Middle frontal gyrus (tissue), 1 donor: ENCODE data around the gene NKAIN1.

Experiments used
- DNase-seq: peaks from one replicate; pipeline ENCODE4 v3.0.0-alpha.2; 2015; ENCODE audit warnings: low spot score; ENCODE audit errors: extremely low spot score

Gene NKAIN1

DNA sequence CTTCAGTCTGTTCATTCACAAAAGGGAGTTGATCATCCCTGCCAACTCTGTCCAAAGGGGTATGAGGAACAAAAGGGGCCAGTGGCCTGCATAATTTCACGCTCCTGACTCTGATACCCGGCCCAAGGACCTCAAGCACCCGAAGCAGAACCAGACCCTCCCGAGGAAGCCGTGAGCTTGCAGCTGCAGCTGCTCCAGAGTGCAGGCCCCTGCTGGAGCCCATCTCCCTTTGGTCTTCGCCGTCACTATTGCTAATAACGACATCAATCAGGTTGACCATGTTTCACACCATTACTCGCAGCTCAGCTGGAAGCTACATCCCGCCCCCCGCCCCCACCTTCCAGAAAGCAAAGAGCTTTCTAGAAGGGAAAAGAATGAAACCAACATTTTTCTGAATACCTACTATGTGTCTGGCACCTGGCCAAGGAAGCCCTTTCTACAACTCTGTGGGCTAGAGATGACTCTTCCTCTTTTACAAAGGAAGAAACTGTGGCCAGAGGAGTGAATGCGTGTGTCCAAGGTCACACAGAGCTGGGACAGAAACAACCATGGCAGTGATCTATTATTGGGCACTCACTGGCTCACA, 5.5 kb downstream of the NKAIN1 start:
- DNase-seq, result no peak

DNA sequence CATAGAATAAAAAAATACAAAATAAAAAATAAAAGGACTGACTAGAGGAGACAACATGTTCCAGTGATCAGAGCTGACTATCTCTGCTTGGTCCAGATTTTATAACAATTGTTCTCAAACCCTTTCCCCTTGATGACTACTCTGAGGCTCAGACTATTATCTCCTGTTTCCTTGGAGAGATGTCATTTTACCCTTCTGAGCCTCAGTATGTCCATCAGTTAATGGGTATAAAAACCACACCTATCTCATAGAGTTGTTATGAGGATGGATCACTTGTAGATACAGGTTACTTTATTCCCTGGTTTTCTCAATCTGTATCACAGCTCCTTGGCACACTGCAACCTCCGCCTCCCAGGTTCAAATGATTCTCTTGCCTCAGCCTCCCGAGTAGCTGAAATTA, 7.0 kb downstream of the NKAIN1 start:
- no peak for DNase-seq

DNA sequence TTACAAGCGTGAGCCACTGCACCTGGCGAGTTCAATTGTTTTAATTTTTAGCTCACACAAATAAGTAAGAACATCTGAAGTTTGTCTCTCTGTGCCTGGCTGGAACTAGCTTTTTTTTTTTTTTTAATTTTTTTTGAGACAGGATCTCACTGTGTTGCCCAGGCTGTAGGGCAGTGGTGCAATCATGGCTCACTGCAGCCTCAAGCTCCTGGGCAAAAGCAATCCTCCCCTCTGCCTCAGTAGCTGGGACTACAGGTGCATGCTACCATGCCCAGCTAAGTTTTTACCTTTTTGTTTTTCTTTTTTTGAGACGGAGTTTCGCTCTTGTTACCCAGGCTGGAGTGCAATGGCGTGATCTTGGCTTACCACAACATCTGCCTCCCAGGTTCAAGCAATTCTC, 7.9 kb downstream of the NKAIN1 start:
- DNase-seq, result no peak

DNA sequence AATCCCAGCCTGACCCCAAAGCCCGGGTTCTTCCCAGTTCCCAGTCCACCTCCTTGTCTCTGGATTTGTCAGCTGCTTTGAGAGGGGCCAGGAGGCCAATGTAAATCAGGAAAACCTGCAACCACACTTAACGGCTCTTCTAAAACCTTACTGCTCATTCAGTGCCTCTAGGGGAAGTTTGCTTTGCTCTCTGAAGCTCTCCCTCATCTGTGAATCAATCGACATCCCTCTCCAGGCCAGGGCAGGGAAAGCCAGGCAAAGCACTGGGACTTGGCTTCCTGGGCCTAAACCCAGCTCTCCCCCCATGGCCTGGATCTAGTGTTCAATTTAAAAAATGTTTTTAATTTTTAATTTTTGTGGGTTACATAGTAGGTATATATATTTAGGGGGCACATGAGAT, 9.3 kb downstream of the NKAIN1 start:
- DNase-seq, result no peak

DNA sequence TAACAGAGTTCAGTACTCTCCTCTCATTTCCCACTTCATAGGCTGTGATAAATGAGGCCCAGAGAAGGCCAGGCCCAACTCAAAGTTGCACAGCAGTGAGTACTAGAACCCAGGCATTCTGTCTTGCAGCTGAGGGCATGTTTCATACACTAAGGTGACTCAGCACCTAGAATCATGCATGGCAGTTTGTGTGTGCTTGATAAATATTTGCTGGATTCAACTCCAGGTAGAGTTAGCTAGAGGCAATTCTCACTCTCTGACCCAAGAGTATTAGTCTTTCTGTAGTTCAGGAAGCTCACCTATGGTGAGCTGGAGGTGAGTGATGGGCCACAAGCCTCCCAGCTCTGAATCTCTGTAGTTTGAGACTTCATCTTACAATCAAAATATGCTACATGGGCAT, 10.7 kb downstream of the NKAIN1 start:
- no peak for DNase-seq

DNA sequence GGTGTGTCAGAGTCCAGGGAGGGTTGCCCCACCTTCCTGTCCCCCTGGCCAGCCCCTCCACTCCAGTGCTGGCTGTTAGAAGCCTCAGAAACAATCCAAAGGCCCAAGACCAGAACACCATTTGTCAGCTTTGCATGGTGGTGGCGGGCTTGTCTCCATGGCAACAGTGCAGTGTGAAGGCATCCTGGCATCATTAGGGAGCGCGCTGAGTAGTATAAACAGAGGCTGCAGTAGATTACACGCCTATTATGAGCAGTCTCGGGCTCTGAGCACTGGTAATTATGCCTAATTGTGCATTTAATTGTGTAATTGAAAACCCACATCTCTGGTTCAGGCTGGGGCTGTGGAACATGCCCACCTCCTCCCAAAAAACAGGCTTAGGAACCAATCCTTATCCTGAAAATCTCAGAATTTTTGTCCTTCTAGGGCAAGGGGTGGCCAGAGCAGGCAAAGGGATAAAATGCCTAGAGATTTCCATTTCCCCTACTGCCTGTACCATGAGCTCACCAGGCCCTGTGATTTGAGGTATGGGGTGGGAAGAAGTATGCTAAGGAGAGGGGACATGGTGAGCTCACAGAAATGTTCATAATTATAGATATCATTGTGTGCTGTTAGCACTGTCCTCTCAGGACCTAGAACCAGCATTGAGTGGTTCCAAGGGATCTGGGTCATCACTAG, 11.7 kb downstream of the NKAIN1 start:
- peak; percentile 63 for DNase-seq

DNA sequence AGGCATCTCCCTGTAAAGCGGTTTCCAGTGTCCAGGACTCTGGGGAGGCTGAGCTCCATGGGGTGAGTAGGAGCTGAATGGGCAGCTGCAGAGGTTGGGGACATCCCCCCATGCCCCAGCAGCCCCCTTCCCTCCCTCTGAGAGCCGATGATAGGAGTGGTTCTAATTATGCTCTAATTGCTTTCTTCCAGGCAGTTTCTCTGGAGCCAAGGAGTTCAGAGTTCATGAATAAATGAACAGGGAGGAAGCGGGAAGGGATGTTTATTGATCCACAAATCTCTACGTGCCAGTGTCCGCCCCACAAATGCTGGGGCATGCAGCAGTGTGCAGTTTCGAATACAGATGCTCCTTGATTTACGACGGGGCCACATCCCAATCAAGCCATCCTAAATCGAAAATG, 15.6 kb downstream of the NKAIN1 start:
- no peak for DNase-seq

DNA sequence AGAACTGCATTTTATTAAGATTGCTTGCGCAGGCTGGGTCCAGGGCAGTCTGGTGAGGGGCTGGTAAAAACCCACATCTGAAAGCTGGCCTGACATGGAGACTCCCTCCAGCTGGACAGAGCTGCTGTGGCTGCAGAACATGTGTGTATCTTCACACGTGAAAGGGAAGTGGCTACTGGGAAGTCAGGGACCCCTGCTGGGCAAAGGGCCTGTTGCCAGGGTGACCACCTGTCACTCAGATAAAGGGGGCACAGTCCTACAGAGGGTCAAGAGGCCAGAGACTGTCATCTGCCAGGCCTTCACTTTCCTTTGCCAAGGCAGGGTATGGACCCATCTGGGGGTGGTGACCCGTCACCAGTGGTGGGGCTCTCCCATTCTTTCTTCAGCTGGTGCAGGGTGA, 17.5 kb downstream of the NKAIN1 start:
- no peak for DNase-seq

DNA sequence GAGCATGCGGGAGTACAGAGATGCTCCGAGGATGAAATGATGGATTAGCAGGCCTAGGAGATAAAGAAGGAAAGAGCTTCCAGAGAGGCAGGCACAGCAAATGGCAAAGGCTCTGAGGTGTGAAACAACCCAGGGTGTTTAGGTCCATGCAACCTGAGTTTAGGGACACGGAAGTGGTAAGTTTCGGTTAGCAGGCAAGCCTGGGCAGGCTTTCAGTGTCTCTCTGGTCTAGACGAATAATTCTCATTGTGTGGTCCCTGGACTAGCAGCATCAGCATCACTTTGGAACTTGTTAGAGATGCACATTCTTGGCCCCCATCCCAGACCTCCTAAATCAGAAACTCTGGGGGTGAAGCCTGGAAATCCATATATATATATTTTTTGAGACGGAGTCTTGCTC, 18.6 kb downstream of the NKAIN1 start:
- no peak for DNase-seq

DNA sequence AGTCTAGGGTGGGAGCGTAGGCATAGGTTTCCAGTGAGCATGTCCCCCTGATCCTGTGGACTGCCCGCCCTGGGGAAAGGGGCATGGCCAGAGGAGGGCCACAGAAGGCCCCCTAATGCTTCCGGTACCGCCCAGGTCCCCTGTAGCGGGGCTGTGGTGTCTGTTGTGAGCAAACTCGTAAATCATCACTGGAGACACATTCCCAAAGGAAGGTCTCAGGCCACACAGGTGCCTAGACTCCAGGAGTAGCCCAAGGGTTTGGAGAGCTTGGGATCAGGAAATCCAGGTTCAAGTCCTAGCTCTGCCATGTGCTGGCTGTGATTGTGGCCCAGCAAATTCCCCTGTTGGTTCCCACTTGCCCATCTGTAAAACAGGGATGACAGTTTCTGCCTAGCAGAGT, 20.2 kb downstream of the NKAIN1 start:
- DNase-seq, result no peak

DNA sequence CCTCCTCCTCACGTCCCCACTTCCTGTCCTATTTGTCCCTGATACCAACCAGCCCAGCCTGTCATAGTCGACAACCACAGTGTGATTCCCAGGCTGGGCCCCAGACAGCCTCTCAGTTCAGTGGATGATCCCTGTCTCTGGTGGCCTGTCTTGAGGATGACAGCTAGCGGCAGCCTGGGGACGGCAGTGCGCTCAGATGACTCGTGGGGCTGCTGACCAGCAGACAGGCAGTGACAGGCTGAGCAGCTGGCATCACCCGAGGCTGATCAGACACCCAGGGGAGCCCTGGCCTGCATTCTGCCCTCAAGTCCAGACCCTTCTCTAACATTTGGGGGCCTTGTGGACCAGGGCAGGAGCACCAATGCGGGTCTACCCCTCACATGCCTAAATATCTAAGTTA, 21.0 kb downstream of the NKAIN1 start:
- peak; percentile 39 for DNase-seq

DNA sequence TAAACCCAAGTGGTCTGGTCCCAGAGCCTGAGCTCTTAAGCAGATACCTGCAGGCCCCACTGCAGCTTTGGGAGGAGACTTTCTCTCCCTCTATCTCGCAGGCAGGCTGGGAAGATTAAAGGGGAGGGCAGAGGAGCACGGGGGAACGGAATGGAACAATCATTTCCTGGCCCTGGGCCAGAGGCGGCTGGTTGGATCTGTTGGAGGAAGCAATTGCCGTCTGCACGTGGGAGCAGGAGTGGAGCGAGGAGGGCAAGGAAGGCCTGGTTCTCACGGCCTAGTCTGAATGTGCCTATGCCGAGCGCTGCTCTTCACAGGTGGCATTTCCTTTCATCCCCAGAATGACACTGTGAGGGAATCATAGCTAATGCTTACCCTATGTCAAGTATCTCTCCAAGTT, 23.7 kb downstream of the NKAIN1 start:
- no peak for DNase-seq

DNA sequence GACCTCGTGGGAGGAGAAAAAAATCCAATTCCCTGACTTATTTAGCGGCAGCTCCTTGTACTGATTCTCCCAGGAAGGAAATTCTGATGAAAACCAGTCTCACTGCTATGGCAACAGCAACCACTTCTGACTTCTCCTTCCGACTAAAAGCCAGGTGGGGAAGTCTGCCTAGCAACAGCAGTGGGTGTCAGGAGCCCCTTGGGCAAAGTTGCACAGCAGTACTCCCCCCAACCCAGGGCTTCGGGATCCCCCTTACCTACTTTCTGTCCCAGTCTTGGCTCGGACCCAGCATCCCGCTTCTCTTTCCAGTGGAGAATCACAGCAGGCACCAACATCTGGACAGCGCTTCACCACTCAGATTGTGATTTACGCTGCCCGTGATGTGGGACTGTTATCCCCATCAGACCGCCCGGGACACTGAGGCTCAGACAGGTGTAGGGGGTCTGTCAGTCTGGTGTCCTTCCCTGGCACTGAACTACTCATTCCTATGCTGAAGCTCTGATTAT, 24.6 kb downstream of the NKAIN1 start:
- DNase-seq, result no peak

DNA sequence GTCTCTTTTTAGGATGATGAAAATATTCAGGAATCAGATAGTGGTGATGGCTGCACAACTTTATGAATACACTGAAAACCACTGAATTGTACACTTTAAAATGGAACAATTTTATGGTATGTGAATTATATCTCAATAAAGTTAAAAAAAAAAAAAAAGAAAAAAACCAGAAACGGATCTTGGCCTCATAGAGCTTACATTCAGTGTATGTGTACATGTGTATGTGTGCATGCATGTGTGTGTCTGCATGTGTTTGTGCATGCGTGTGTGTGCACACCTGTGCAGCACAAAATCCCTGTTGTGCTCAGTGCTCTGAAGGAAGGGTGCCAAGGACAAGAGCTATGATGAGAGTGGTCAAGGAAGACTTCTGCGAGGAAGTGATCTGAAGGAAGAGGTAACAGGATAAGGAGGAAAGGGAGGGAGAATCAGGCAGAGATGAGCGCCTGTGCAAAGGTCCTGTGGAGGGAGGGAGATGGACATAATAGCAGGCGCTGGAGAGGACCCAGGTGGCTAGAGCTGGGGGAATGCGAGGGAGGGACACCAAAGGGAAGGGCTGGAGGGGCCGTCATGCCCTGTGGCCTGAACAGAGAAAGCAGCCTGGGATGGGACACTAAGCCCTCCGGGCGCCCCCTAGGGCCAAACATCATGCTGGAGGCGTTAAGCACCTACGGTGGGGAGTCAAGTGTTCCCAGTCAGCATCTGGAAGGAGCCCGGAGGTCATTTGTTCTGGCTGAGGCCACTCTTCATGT, 25.2 kb downstream of the NKAIN1 start:
- DNase-seq, result no peak

DNA sequence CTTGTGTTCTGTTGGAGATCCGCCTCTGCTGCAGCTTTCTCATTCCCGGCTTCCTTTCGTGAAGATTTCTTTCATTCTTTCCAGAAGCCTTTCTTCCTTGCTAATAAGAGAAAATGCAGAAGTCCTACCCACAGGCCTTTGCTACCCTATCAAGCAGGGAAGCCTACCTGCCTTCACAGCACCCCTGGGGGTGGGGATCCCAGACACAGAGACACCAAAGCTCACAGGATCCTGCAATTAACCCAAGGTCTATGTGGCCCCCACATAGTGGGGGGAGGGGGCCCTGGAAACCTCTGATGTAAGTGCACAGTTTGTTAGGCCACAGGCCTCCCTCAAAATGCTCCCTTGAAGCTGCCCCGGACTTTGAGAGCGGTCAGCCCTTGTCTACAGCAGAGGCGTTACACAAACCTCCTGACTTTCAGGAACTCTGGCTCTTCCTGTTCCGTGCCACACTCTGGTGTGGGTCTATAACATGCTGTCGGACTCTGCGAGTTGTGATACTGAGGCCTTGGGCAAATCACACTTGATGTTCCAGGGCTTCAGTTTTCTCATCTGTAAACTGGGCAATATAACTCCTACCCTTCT, 31.2 kb downstream of the NKAIN1 start:
- DNase-seq, result no peak

DNA sequence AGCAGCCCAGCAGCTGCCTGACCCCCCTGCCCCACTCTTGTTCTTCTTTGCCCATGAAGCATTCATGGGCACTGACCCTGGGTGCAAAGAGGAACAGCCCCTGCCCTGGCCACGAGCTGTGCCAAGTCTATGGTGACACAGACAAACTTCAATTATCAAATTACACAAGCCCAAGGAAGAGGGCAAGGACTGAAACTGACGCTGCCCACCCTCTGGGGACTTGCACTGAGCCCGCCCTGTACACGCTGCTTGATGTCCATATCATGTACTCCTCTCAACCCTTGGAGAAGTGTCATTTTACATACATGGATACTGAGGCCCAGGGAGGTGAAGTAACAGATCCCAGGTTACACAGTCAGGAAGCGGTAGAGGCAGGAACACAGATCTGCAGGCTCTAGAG, 32.1 kb downstream of the NKAIN1 start:
- no peak for DNase-seq

DNA sequence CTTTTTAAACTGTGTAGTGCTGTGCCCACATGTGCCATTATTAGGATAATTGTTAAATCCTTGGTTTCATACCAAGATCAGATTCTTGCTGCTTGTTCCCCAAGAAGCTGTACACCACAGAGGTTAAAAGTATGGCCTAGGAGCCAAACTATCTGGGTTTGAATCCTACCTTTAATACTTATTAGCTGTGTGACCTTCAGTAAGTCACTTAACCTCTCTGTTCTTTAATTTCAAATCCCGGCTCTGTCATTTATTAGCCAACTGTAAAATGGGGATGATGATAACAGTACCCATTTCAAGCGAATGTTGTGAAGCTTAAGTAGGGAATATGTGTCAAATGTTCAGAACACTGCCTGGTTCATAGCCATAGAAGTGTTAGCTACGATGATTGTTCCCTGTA, 32.6 kb downstream of the NKAIN1 start:
- DNase-seq, result no peak

DNA sequence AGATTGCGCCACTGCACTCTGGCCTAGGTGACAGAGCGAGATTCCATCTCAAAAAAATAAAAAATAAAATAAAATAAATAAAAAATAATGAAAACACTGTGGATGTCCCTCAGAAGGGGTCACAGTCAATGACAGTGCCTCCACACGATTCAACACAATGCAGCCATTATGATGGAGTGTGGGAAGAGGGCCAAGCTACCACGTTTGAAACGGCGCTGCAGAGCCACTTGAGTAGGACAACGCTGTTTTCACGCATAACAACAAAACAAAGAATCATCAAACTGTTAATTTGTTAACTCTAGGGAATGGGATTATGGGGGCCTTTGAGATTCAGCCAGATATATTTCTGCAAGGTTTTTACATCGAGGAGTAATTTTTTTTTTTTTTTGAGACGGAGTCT, 36.5 kb downstream of the NKAIN1 start:
- DNase-seq, result no peak

DNA sequence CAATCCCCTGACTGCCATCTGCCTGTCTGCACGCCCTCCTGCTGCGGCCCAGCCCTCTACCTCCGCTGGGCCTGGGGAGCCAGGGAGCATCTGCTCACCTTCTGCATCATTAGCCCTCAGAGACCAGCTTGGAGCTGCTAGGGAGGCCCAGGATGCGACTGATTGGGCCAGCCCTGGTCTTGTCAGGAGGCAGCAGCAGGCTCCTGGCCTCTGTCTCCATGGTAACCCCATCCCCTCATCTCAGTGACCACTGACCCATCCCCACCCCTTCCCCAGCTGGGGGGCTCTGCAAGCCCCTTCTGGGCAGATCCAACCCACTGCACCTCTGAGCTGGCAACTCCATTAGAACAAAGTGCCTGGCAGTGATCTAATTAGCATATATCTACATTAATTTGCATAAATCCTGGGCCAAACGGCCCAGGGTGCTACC, 37.7 kb downstream of the NKAIN1 start:
- DNase-seq, result no peak

DNA sequence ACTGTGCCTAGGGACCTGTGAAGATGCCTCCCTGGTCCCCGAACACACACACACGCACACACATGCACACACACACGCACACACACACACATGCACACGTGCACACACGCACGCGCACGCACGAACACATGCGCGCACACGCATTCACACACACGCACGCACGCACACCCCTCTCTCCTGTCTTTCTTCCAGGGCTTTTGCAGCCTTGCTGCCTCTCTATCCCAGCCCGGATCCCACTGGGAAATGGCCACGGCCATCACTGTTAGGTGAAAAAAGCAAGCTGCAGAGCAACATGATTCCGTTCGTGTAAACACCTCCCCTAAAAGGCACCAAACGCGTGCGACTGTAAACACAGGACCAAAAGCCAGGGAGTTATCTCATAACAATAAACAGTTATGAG, 39.7 kb downstream of the NKAIN1 start:
- DNase-seq, result no peak

DNA sequence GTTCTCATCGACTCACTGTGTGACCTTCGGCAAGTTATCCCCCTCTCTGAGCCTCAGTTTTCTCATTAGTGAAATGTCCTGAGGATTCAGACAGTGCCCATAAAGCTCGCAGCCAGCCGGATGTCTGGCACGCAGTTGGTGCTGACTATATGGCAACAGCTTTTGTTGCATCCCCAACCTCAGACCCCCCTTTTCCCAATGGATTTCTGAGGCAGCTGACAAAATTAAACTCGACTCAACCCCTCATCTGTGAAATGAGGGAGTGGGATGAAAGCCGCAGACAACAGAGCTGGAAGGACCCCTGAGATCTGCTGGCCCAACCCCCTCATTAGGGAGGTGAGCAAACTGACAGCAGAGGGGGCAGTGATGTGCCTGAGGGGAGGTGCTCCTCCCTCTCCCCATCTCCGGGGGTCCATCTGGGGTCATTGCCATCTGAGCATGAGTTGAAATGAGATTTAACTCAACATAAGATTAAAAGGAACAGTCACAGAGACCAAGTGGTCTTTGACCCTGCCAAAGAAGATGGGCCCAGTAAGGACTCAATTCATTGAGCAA, 40.4 kb downstream of the NKAIN1 start:
- DNase-seq, result no peak

DNA sequence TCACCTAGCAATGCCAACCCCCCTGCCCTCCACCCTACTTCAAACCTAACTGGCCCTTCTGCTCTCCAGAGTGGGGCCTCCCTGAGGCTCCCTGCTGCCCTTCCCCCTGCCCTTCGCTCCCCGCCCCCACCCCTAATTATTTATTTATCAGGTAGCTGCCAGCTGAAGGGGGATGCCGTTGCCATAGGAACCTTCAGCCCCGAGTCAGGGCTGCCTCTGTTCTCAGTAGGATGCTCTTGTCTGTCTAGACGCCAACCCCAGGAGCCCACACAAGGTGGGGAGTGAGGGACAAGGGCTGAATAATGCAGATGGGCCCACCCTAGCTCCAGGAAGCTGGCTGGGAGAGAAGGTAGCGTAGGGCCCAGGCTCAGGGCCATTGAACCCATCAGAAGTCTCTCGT, 41.1 kb downstream of the NKAIN1 start:
- no peak for DNase-seq
